MM.1S (cell line): ENCODE measurements around the gene ALX3.

ENCODE experiments used
- DNase-seq: peaks from one replicate; pipeline ENCODE4 v3.0.0-alpha.2; 2015
- H2AFZ ChIP-seq: fragments of 300-600 bp; sonication (generic); 2 replicates; pipeline ENCODE4 v1.6.0; 2016; ENCODE audit warnings: antibody characterized with exemption, low read length
- H3F3A ChIP-seq: fragments of 300-600 bp; sonication (generic); 2 replicates; pipeline ENCODE4 v1.6.1; 2016; ENCODE audit warnings: mild to moderate bottlenecking, antibody characterized with exemption, low read length, moderate library complexity, mixed read lengths; ENCODE audit not compliant: insufficient read depth
- H3K27ac ChIP-seq: fragments of 300-600 bp; sonication (generic); 2 replicates; pipeline ENCODE4 v1.5.1; 2016; ENCODE audit warnings: mild to moderate bottlenecking, low read length
- H3K27me3 ChIP-seq: fragments of 300-600 bp; sonication (generic); replicated peaks from 2 replicates; pipeline ENCODE4 v1.6.0; 2016; ENCODE audit warnings: low read length; ENCODE audit not compliant: insufficient read depth
- H3K36me3 ChIP-seq: fragments of 300-600 bp; sonication (generic); replicated peaks from 2 replicates; pipeline ENCODE4 v1.6.1; 2016; ENCODE audit warnings: mild to moderate bottlenecking, low read length, mixed read lengths; ENCODE audit not compliant: insufficient read depth
- H3K4me1 ChIP-seq: fragments of 300-600 bp; sonication (generic); 2 replicates; pipeline ENCODE4 v1.6.1; 2016; ENCODE audit warnings: low read length, mixed read lengths
- H3K4me2 ChIP-seq: fragments of 300-600 bp; sonication (generic); 2 replicates; pipeline ENCODE4 v1.6.0; 2016; ENCODE audit warnings: low read depth, low read length
- H3K4me3 ChIP-seq: fragments of 300-600 bp; sonication (generic); 2 replicates; pipeline ENCODE4 v1.5.1; 2016; ENCODE audit warnings: low read length, mixed read lengths
- H3K79me2 ChIP-seq: fragments of 300-600 bp; sonication (generic); 2 replicates; pipeline ENCODE4 v1.6.1; 2016; ENCODE audit warnings: mixed run types, low read length, mixed read lengths
- H3K9ac ChIP-seq: fragments of 300-600 bp; sonication (generic); 2 replicates; pipeline ENCODE4 v1.6.1; 2016; ENCODE audit warnings: low read length, mixed read lengths
- H3K9me2 ChIP-seq: fragments of 300-600 bp; sonication (generic); replicated peaks from 2 replicates; pipeline ENCODE4 v1.6.1; 2016; ENCODE audit warnings: mild to moderate bottlenecking, low read length, mixed read lengths; ENCODE audit not compliant: insufficient read depth
- H3K9me3 ChIP-seq: fragments of 300-600 bp; sonication (generic); replicated peaks from 2 replicates; pipeline ENCODE4 v1.6.1; 2016; ENCODE audit warnings: mild to moderate bottlenecking, low read length, mixed read lengths; ENCODE audit not compliant: insufficient read depth
- H4K20me1 ChIP-seq: fragments of 300-600 bp; sonication (generic); 2 replicates; pipeline ENCODE4 v1.6.1; 2016; ENCODE audit warnings: mild to moderate bottlenecking, low read length, moderate library complexity, mixed read lengths; ENCODE audit not compliant: insufficient read depth
- CTCF ChIP-seq: fragments of 300-600 bp; sonication (generic); IDR thresholded peaks from 2 replicates; pipeline ENCODE4 v1.5.1; 2016; ENCODE audit warnings: antibody characterized with exemption, low read length, mixed read lengths
- EZH2 ChIP-seq: fragments of 300-600 bp; sonication (generic); optimal IDR thresholded peaks from 2 replicates; pipeline ENCODE3; 2017; ENCODE audit warnings: low read depth, mild to moderate bottlenecking, antibody characterized with exemption, low read length, mixed read lengths
- EZH2phosphoT487 ChIP-seq: fragments of 300-600 bp; sonication (generic); IDR thresholded peaks from 2 replicates; pipeline ENCODE4 v1.6.1; 2018; ENCODE audit warnings: antibody characterized with exemption, low read length

Gene ALX3

DNA sequence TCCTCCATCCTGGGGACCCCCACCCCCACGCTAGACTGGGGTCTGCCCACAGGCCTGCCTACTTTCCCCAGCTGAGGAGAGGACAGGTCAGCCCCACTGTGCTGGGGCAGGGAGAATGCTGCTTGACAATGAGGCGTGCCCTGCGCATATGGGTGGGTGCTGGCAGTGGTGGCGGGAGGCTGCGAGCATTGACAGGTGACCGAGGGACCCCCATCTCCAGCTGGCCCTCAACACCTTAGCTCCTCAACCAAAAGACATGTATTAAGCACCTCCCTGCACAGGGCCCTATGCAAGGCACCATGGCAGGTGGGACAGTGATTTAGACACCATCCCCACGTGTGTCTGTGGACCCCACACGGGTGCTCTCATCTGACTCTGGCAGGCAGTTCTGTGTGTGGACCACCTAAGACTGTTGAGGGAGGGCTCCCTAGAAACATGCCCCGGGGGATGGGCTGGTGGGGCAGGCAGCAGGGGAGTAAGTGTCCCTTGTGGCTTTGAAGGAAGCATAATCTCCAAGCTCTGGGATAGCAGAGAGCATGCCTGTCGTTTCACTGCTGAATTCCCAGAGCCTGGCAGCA, 18.4 kb upstream of the ALX3 start:
- no peak for DNase-seq
- Histone ChIP-seq H3K27ac (no peak overlapping the region), H3F3A (no peaks in the 10 kb centered on the region), H3K9me2 (no peaks in the 10 kb centered on the region), H3K36me3 (no peaks in the 10 kb centered on the region), H3K9ac (no peak overlapping the region), H3K4me2 (no peak overlapping the region), H3K4me1 (no peaks in the 10 kb centered on the region), H3K79me2 (no peaks in the 10 kb centered on the region), H2AFZ (no peak overlapping the region), H3K27me3 (peaks cover 15% of the 10 kb centered on the region), H3K9me3 (no peaks in the 10 kb centered on the region), H3K4me3 (no peak overlapping the region), H4K20me1 (no peaks in the 10 kb centered on the region)
- no peak for TF ChIP-seq CTCF
- no peak for TF ChIP-seq EZH2
- TF ChIP-seq EZH2phosphoT487 = no peak

DNA sequence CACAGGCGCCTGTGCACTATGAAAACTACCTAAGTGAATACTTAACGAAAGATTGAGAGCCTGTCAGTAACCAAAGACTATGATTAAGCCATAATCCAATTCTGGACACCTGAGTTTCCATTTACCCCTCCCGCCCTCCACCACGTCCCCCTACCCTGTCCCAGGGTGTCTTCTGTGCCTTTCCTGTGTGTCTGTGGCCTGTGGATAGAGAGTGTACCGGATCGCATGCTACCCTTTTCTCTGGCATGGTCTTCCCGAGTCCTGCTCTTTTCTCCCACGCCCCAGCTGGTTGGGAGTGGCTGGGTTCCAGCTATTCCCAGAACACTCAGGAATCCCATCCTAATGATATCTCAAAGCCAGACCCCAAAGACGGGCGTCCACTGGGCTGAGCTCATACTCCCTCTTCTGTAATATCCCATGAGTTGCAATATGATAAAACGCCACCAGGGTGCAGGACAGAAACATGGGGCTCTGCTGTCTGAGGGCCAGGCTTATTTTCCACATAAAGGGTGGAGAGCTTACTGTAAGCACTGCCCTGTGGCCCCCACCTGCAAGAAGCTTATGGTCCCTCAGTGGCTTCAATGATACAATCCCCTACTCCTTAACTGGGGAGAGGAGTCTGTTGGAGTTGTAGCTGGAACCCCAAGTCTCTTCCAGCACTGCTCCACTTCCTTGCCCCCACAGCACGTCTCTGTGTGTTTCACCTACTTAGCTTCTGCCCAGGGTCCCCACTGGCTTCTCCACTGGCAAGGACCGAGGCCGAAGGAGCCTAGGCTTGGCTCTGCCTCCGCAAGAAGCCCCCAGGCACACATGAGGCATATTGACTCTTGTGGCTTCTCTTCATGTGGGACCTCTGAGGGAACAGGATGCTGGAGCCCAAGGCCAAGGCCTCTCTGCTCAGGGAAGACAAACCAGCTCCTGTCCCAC, 17.6 kb upstream of the ALX3 start:
- no peaks in the 10 kb centered on the region for H3F3A ChIP-seq
- H3K9me2 ChIP-seq = no peaks in the 10 kb centered on the region
- TF ChIP-seq CTCF (peak; percentile 53), EZH2 (no peak)
- no peaks in the 10 kb centered on the region for H3K79me2 ChIP-seq
- DNase-seq = peak; percentile 19
- H3K4me3 ChIP-seq = no peak overlapping the region
- no peak overlapping the region for H2AFZ ChIP-seq
- no peaks in the 10 kb centered on the region for H3K9me3 ChIP-seq
- H3K27me3 ChIP-seq = peaks cover 18% of the 10 kb centered on the region
- H3K27ac ChIP-seq = no peak overlapping the region
- no peak overlapping the region for H3K9ac ChIP-seq
- no peaks in the 10 kb centered on the region for H3K36me3 ChIP-seq
- no peaks in the 10 kb centered on the region for H4K20me1 ChIP-seq
- H3K4me1 ChIP-seq = no peaks in the 10 kb centered on the region
- H3K4me2 ChIP-seq = no peak overlapping the region

DNA sequence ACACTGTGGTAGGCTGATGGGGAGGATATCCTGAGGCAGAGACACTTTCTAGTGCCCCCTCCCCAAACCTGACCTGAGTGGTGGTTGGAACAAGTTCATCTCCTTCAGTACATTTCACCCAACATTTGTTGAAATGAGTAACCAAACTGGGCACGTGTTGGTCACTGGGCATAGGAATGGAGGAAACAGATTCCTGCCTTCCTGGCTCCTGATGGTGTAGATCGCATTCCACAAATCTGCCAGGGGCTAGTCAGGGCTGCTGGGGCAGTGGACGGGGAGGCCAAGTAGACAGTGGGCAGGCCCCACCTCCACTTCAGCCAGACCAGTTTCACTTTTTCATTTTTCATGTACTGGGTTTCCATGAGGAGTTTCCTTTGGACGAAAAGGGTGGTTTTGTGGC, 16.5 kb upstream of the ALX3 start:
- no peaks in the 10 kb centered on the region for H3K9me3 ChIP-seq
- H3K27ac ChIP-seq = no peak overlapping the region
- H3K9ac ChIP-seq = no peak overlapping the region
- no peaks in the 10 kb centered on the region for H3K79me2 ChIP-seq
- no peaks in the 10 kb centered on the region for H3K9me2 ChIP-seq
- H3K4me1 ChIP-seq = no peaks in the 10 kb centered on the region
- no peak overlapping the region for H2AFZ ChIP-seq
- TF ChIP-seq EZH2phosphoT487 (no peak), CTCF (no peak), EZH2 (no peak)
- H3K27me3 ChIP-seq = peaks cover 18% of the 10 kb centered on the region
- no peaks in the 10 kb centered on the region for H4K20me1 ChIP-seq
- H3K4me2 ChIP-seq = no peak overlapping the region
- no peak overlapping the region for H3K4me3 ChIP-seq
- no peaks in the 10 kb centered on the region for H3K36me3 ChIP-seq
- H3F3A ChIP-seq = no peaks in the 10 kb centered on the region
- no peak for DNase-seq
